ENCODE measurements around the gene SCAMP2.

SCAMP2 gene

DNA sequence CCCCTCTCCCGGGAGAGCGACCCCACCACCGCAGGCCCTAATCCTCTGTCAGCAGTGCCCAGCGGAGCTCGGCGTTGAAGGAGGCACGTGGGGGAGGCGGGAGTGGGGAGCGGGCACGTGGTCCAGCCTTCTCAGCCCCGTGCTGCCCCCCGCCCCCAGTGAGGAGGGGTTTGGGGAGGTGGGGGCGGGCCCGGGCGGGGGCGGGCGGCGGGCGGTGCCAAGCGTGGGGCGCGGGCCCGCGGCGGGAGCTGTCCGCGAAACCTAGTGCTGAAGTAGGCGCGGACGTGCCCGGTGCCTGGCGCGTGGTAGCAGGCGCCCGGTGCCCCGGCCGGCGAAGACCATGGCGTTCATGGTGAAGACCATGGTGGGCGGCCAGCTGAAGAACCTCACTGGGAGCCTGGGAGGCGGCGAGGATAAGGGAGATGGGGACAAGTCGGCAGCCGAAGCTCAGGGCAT lies 46.8 kb downstream of the SCAMP2 start, which contains the start of gene CPLX3:
CPLX3 (plus strand) TSS at position 264 of the 456 bp plus-strand sequence; CDS start at position 341, 77 bp downstream.
- TF ChIP-seq, protein P1, sequence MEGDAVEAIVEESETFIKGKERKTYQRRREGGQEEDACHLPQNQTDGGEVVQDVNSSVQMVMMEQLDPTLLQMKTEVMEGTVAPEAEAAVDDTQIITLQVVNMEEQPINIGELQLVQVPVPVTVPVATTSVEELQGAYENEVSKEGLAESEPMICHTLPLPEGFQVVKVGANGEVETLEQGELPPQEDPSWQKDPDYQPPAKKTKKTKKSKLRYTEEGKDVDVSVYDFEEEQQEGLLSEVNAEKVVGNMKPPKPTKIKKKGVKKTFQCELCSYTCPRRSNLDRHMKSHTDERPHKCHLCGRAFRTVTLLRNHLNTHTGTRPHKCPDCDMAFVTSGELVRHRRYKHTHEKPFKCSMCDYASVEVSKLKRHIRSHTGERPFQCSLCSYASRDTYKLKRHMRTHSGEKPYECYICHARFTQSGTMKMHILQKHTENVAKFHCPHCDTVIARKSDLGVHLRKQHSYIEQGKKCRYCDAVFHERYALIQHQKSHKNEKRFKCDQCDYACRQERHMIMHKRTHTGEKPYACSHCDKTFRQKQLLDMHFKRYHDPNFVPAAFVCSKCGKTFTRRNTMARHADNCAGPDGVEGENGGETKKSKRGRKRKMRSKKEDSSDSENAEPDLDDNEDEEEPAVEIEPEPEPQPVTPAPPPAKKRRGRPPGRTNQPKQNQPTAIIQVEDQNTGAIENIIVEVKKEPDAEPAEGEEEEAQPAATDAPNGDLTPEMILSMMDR (IDR thresholded peaks at IDR 0.05): no peak

GRCh38 chr15:74825866-74826265 lies 47.3 kb downstream of the SCAMP2 start:
- TF ChIP-seq, protein P1 (IDR thresholded peaks at IDR 0.05): no peak

DNA sequence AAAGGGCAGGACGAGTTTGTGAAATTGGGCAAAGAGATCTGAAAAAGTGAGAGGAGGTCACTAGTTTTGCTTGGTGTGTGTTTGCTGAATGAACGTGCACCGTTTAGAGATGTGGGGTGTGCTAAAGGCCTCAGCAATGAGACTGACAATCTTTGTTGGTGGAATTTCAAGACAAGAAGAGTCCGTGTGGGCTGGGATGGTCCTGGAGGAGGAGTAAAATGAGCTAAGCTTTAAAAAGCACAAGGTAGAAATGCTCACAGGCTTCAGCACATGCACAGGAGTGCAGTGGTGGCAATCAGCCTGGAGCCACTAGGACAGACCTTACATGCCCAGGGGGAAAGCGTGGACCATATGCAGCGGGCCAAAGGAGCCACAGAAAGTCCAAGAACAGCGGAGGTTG lies 48.2 kb downstream of the SCAMP2 start:
- TF ChIP-seq, protein P1 (IDR thresholded peaks at IDR 0.05): no peak

- TF ChIP-seq, protein P1 (IDR thresholded peaks at IDR 0.05): no peak
Measured at GRCh38 chr15:74823324-74823723, 49.8 kb downstream of the SCAMP2 start.

DNA sequence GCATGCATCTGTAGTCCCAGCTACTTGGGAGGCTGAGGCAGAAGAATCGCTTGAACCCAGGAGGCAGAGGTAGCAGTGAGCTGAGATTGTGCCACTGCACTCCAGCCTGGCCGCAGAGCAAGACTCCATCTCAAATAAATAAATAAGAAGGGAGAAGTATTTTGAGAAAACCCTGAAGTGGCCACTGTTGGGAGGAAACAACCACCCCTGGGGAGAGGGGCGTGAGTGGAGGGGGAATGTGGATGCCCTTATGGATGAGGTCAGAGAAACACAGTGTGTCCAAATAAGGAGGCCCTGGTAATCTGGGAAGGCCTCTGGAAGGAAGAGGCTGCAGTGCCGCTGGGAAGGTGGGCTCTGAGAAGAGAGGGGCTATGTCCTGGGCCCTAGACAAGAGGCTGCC lies 50.9 kb downstream of the SCAMP2 start:
- TF ChIP-seq, protein P1 (IDR thresholded peaks at IDR 0.05): no peak

DNA sequence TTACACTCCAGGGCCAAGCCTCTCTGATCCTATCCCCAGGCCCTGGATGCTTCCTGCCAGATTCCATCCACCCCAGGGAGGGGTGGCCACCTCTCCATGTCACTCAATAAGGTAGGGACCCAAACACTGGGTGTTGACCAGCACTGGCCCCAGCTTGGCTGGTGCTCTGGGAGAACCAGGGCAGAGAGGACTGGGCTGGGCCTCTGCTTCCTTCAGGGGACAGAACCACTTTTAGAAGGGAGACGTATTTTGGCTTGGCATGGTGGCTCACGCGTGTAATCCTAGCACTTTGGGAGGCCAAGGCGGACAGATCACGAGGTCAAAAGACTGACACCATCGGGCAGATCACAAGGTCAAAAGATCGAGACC lies 51.4 kb downstream of the SCAMP2 start:
- TF ChIP-seq, protein P1 (IDR thresholded peaks at IDR 0.05): no peak

- TF ChIP-seq, protein P1 (IDR thresholded peaks at IDR 0.05): no peak
Measured at GRCh38 chr15:74821091-74821789, 51.9 kb downstream of the SCAMP2 start.
